GM12892 (cell line): Measurements from ENCODE around the gene DIP2B.

Experiments
- DNase-seq: peaks from one replicate; pipeline ENCODE4 v3.0.0; 2011; ENCODE audit not compliant: insufficient read length
- FAIRE-seq: peaks from 2 replicates; lab custom pipeline; 2011; peaks lifted over from hg19 to GRCh38; lab: Jason Lieb, UNC
- POLR2A ChIP-seq: IDR thresholded peaks from 2 replicates; pipeline ENCODE4 v1.6.1; 2011; ENCODE audit warnings: low read depth, low read length, control low read depth
- POLR2AphosphoS5 ChIP-seq: IDR thresholded peaks from 2 replicates; pipeline ENCODE4 v1.6.1; 2011; ENCODE audit warnings: low read depth, low read length, control low read depth
- TAF1 ChIP-seq: IDR thresholded peaks from 2 replicates; pipeline ENCODE4 v1.6.1; 2011; ENCODE audit warnings: low read depth, mild to moderate bottlenecking, control low read depth, low read length, borderline replicate concordance

Gene DIP2B

GRCh38 chr12:50597200-50598195 is 92.7 kb downstream of the DIP2B start:
- TF ChIP-seq POLR2AphosphoS5 (peak; percentile 57; the same call in 1 of the 2 replicates), TAF1 (peak; percentile 21; the same call in 1 of the 2 replicates), POLR2A (peak; percentile 48; the same call in 1 of the 2 replicates)
- DNase-seq = peak; percentile 38
- peak; percentile 90 for FAIRE-seq

- no peak for DNase-seq
- TF ChIP-seq POLR2A (no peak), TAF1 (no peak), POLR2AphosphoS5 (no peak)
- no peak for FAIRE-seq
These were observed 93.6 kb downstream of the DIP2B start for GRCh38 chr12:50598321-50598862.

GRCh38 chr12:50599366-50600095 is 94.7 kb downstream of the DIP2B start:
- FAIRE-seq = no peak
- DNase-seq = no peak
- TF ChIP-seq POLR2AphosphoS5 (no peak), POLR2A (no peak), TAF1 (no peak)

- no peak for FAIRE-seq
- no peak for TF ChIP-seq TAF1
- DNase-seq = no peak
These were observed 95.6 kb downstream of the DIP2B start for GRCh38 chr12:50600364-50600763.

GRCh38 chr12:50603817-50604639 is 99.2 kb downstream of the DIP2B start:
- FAIRE-seq (no peak), DNase-seq (no peak)
- TF ChIP-seq POLR2A = no peak
- no peak for TF ChIP-seq POLR2AphosphoS5
- no peak for TF ChIP-seq TAF1

GRCh38 chr12:50604640-50604920 is 99.8 kb downstream of the DIP2B start:
- TF ChIP-seq POLR2A (no peak), TAF1 (no peak), POLR2AphosphoS5 (no peak)
- DNase-seq = no peak
- FAIRE-seq = no peak

GRCh38 chr12:50606675-50607375 is 102.0 kb downstream of the DIP2B start:
- TF ChIP-seq POLR2AphosphoS5 (no peak), POLR2A (no peak), TAF1 (no peak)
- FAIRE-seq (no peak), DNase-seq (no peak)

- no peak for FAIRE-seq
- DNase-seq = no peak
- no peak for TF ChIP-seq TAF1
- no peak for TF ChIP-seq POLR2AphosphoS5
- no peak for TF ChIP-seq POLR2A
These were observed 104.6 kb downstream of the DIP2B start for GRCh38 chr12:50609292-50609874.

- DNase-seq = no peak
- TF ChIP-seq TAF1 = no peak
- TF ChIP-seq POLR2AphosphoS5 = no peak
- TF ChIP-seq POLR2A = no peak
- no peak for FAIRE-seq
These were observed 105.4 kb downstream of the DIP2B start for GRCh38 chr12:50610171-50610570.

- TF ChIP-seq POLR2A (no peak), TAF1 (no peak), POLR2AphosphoS5 (no peak)
- DNase-seq = no peak
- no peak for FAIRE-seq
These were observed 106.4 kb downstream of the DIP2B start for GRCh38 chr12:50611021-50611744.
